ENCODE measurements around the gene C20orf204. TPM values are rescaled to one million over a fixed set of nuclear protein-coding genes. Genes with fewer than 3 reads are reported as not detected.

The C20orf204 gene
- total RNA-seq, 4 donors from 2014 or later, result 0.37 to 6.5 (median 0.68) TPM

DNA sequence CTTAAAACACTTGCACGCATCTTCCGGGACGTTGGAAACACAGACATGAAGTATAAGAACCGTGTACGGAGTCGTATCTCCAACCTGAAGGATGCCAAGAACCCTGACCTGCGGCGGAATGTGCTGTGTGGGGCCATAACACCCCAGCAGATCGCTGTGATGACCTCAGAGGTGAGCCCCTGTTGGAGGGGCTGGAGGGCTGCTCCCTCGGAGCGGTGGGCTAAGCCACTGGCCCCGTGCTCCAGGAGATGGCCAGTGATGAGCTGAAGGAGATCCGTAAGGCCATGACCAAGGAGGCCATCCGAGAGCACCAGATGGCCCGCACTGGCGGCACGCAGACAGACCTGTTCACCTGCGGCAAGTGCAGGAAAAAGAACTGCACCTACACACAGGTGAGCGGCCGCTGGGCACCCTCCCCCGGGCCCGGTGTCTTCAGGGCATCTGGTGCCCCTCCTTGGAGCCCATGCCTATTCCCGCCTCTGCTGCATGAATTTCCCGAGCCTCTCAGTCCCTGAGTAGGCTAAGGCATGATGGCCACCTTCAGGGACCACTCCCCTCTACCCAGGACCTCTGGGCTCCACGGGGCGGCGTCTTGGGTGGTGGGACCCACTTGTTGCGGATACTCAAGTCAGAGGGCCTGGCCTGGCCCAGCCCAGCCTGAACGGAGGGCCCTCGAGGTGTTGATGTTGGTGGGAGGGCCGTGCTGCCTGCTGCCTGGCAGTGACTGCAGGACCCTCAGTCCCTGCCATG, 34.4 kb downstream of the C20orf204 start:
- DNase-seq (ENCODE audit: low spot score), result no peak
- TF ChIP-seq, protein P1, sequence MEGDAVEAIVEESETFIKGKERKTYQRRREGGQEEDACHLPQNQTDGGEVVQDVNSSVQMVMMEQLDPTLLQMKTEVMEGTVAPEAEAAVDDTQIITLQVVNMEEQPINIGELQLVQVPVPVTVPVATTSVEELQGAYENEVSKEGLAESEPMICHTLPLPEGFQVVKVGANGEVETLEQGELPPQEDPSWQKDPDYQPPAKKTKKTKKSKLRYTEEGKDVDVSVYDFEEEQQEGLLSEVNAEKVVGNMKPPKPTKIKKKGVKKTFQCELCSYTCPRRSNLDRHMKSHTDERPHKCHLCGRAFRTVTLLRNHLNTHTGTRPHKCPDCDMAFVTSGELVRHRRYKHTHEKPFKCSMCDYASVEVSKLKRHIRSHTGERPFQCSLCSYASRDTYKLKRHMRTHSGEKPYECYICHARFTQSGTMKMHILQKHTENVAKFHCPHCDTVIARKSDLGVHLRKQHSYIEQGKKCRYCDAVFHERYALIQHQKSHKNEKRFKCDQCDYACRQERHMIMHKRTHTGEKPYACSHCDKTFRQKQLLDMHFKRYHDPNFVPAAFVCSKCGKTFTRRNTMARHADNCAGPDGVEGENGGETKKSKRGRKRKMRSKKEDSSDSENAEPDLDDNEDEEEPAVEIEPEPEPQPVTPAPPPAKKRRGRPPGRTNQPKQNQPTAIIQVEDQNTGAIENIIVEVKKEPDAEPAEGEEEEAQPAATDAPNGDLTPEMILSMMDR (IDR thresholded peaks at IDR 0.05), result no peak
- no peak for ATAC-seq (ENCODE audit: low FRiP score)

DNA sequence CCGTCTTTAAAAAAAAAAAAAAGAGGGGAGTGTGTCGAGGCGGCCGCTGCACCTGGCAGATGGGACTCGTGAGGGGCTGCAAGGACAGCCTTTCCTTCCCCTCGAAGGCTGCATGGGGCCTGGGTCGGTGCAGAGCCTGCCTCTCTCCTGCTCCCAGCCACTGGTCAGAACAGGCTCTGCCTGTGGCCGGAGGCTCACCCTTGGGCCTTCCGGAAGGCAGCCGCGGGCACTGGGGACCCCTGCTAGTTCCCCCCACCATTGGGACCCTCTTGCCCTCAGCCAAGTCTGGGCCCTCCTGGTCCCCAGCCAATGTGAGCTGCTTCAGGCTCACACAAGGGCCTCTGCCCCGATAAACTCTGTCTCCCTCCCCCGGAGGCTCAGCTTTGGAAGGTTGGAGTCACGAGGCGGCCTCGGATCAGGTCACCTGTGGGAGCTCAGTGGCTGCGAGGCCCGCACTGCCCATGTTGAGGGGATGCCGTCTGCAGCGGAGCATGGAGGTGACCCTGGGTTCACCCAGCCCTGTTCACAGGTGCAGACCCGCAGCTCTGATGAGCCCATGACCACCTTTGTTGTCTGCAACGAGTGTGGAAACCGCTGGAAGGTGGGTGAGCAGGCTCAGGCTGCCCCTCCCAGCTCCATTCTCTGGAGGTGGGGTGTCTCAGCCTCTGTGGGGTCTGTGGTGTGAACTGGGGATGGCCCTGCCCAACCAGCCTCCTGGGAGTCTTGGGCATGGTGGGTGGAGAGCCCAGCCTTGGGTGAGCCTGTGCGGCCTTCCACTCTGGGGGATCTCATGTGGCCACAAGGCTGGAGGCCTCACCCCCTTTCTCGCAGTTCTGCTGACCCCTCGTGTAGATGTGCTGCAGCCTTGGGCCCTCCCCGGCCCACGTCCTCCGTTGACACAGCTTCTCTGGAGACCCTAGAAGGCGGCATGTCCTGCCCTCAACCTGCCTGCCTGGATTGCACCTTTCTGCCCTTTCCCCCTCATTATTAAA, 35.7 kb downstream of the C20orf204 start:
- ATAC-seq (ENCODE audit: low FRiP score) (no peak), DNase-seq (ENCODE audit: low spot score) (no peak)
- TF ChIP-seq, protein P1 (IDR thresholded peaks at IDR 0.05), result no peak

DNA sequence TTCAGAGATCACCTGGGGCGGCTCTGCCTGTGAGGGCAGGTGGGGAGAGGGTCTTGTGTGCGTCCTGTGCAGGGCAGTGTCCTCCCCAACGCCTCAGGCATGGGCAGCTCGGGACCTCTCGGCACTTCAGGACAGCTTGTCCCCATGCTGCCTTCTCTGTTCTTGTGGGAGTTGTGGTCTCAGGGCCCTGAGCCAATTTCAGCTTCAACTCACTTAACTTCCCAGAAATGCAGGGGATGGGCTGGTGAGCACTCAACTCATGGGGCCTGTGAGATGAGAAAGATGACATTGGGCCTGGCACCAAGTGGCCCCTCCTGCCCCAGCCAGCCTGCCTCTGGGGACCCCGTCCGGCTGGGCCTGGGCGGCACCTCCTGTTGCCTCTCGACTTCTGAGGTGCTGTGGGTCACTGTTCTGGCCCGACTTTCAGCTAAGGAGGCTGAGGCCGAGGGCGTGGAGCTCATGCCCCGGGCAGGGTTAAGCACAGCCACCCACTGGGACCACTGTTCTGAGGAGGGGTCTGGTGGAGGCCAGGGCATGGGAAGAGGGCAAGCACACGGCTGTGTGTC, 36.6 kb downstream of the C20orf204 start:
- ATAC-seq (ENCODE audit: low FRiP score) (no peak), DNase-seq (ENCODE audit: low spot score) (no peak)
- TF ChIP-seq, protein P1 (IDR thresholded peaks at IDR 0.05), result no peak

DNA sequence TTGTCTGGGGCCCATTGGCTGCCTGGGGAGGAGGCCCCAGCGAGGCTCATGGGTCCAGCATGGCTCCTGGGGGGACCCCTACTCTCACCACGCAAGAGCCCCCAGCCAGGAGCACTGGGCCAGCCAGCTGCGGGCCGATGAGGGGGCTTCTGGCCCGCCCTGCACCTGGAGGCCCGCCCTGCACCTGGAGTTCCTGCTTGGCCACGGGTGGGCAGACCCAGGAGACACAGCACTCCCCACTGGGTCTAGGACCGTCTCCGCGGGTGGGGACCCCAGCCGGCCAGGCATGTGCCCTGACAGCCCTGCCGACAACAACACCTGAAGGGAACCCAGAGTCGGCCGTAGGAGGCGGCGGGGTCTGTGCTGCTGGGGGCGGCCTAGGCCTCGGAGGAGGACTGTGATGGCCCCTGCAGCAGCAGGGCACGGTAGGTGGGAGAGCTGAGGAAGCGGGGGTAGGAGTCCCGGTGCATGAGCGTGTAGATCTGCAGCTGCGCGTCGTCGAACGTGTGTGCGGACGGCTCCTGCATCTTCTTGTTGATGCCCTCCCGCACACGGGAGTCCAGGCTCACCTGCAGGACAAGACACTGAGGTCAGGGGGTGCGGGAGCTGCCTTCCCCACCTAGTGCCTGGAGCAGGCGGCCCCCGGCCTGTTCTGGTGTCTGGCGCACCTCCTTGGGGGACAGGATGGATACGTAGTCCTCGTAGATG, 37.6 kb downstream of the C20orf204 start:
- no peak for DNase-seq (ENCODE audit: low spot score)
- no peak for ATAC-seq (ENCODE audit: low FRiP score)
- TF ChIP-seq, protein P1 (IDR thresholded peaks at IDR 0.05), result no peak

DNA sequence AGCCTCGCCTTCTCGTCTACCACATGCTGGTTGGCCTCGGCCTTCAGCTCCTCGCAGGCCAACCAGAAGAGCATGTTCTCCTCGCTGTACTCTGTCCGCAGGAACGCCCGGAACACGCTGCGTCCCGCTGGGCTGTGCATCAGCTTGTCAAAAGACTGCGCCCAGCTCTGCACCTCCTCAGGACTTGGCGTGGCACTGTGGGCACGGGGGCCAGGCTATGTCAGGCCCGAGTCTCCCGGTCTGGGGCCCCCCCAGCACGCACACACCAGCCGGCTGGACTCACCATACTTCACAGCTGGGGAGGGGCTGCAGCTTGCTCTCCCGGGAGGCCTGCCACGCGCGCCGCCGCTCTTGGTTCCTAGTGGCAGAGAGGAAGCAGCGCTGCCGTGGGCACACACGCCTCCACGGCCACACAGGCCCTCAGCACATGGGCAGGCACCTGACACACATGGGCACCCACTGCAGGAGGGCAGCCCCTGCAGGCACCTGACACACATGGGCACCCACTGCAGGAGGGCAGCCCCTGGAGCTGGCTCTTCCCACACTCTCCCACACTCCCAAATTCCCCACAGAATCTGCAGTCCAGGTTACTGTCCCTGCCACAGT, 38.3 kb downstream of the C20orf204 start:
- DNase-seq (ENCODE audit: low spot score) (no peak), ATAC-seq (ENCODE audit: low FRiP score) (no peak)
- TF ChIP-seq, protein P1 (IDR thresholded peaks at IDR 0.05), result no peak

DNA sequence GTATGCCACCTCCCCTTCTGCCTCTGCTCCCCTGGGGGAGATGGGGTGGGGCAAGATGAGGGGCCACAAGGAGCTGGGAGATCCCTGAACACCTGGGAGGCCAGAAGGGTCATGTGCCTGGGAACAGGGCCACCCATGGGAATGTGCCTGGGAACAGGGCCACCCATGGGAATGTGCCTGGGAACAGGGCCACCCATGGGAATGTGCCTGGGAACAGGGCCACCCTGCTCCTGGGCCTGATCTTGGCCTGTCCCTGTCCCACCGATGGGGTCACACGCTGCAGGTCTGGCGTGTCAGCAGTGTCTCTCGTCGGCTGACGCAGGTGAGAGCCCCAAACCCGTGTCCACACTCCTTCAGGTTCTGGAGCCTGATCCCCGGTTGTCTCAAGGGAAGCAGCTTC, 39.0 kb downstream of the C20orf204 start:
- TF ChIP-seq, protein P1 (IDR thresholded peaks at IDR 0.05), result no peak
- no peak for DNase-seq (ENCODE audit: low spot score)
- ATAC-seq (ENCODE audit: low FRiP score), result no peak
